NCI-H226 (cell line): ENCODE measurements around the gene ANKRD10.

Source experiments
- DNase-seq: peaks from one replicate; pipeline ENCODE4 v3.0.0-alpha.2; 2015

The ANKRD10 gene

GRCh38 chr13:110828705-110829104 is 86.2 kb downstream of the ANKRD10 start:
- no peak for DNase-seq
